Left ventricle myocardium inferior (tissue), 1 donor: ENCODE data around the gene DMRT2. TPM values are rescaled to one million over a fixed set of nuclear protein-coding genes. Genes with fewer than 3 reads are reported as not detected.

Source experiments
- DNase-seq: peaks from one replicate; pipeline ENCODE4 v3.0.0-alpha.2; 2020
- H3K27ac ChIP-seq: fragments of 200-600 bp; replicated peaks from 2 replicates; pipeline ENCODE4 v1.8.0; 2021
- H3K27me3 ChIP-seq: fragments of 200-600 bp; 2 replicates; pipeline ENCODE4 v1.8.0; 2021; ENCODE audit warnings: low read depth
- H3K36me3 ChIP-seq: fragments of 200-600 bp; 2 replicates; pipeline ENCODE4 v1.8.0; 2021
- H3K4me1 ChIP-seq: fragments of 200-600 bp; 2 replicates; pipeline ENCODE4 v1.8.0; 2021
- H3K4me3 ChIP-seq: fragments of 200-600 bp; 2 replicates; pipeline ENCODE4 v1.8.0; 2021; ENCODE audit warnings: mild to moderate bottlenecking, moderate library complexity
- H3K9me3 ChIP-seq: fragments of 200-600 bp; replicated peaks from 2 replicates; pipeline ENCODE4 v1.8.0; 2021
- intact Hi-C: fragments of 100-400 bp; cut with micrococcal nuclease; formaldehyde crosslinking; loops from one replicate; pipeline ENCODE4 v1.11.0; 2022
- total RNA-seq: library from RNA; stranded (reverse); fragmentation: NEBNext Ultra II Directional; extraction: Animal tissue kit (Norgen Biotek cat#: 25700); gene quantifications from one replicate; pipeline ENCODE4 v1.2.1, GENCODE V29; 2021
- TF ChIP-seq, protein P1 (sequence below): fragments of 200-600 bp; IDR thresholded peaks from 2 replicates; pipeline ENCODE4 v1.8.0; 2021; ENCODE audit warnings: antibody characterized with exemption, mild to moderate bottlenecking, borderline replicate concordance
- donor health status: DM: no; HTN: yes; CAD: no; lungs with severe emphysema.

Gene DMRT2
- total RNA-seq, 1 donor from 2014 or later: not detected

DNA sequence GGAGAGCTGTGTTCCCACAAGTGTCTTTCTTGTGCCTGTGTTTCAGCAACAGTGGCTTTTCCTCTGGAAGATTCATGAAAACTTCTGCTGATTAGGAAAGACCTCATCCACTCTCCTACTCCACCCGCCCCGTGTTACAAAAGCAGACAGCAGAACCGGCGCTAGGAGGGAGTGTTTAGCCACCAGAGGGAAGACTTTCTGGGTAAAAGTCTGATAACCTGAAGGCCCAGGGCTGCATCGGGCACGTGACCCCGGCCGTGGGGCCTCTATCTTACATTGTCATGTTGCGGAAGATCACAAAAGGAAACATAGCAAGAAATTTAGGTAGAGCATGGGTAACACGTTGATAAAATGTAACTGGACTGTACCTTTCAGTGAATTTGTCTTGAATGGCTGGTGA, 32.0 kb upstream of the DMRT2 start:
- H3K27ac ChIP-seq: no peak overlapping the region
- H3K36me3 ChIP-seq: no peaks in the 10 kb centered on the region
- peaks cover 10% of the 10 kb centered on the region for H3K9me3 ChIP-seq
- no peak for DNase-seq
- no peaks in the 10 kb centered on the region for H3K4me1 ChIP-seq
- intact Hi-C loops: no loop called here
- TF ChIP-seq, protein P1, sequence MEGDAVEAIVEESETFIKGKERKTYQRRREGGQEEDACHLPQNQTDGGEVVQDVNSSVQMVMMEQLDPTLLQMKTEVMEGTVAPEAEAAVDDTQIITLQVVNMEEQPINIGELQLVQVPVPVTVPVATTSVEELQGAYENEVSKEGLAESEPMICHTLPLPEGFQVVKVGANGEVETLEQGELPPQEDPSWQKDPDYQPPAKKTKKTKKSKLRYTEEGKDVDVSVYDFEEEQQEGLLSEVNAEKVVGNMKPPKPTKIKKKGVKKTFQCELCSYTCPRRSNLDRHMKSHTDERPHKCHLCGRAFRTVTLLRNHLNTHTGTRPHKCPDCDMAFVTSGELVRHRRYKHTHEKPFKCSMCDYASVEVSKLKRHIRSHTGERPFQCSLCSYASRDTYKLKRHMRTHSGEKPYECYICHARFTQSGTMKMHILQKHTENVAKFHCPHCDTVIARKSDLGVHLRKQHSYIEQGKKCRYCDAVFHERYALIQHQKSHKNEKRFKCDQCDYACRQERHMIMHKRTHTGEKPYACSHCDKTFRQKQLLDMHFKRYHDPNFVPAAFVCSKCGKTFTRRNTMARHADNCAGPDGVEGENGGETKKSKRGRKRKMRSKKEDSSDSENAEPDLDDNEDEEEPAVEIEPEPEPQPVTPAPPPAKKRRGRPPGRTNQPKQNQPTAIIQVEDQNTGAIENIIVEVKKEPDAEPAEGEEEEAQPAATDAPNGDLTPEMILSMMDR: peak; percentile 51
- peaks cover 79% of the 10 kb centered on the region for H3K27me3 ChIP-seq
- H3K4me3 ChIP-seq: no peak overlapping the region

DNA sequence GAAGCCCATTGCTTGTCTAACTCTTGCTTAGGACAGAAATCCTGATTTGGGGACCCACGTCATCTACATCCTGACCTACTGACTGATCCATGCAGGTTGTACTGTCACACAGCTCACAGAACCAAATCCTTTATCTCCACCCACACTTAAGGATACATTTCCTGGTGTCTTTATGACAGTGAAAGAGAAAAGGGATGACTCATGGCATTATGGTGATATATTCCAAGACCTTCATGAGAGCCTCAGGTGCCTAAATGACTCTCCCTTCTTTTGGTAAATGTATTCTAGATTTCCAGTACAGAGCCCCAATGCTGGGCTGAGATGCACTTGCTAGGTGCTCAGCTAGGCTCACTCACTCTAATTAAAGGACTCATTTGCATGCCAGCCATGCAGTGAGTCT, 26.0 kb upstream of the DMRT2 start:
- TF ChIP-seq, protein P1: no peak
- peaks cover 90% of the 10 kb centered on the region for H3K27me3 ChIP-seq
- no peak for DNase-seq
- no peak overlapping the region for H3K27ac ChIP-seq
- H3K36me3 ChIP-seq: no peaks in the 10 kb centered on the region
- H3K4me1 ChIP-seq: no peaks in the 10 kb centered on the region
- H3K4me3 ChIP-seq: no peak overlapping the region
- intact Hi-C loops: no loop called here
- H3K9me3 ChIP-seq: peaks cover 14% of the 10 kb centered on the region

DNA sequence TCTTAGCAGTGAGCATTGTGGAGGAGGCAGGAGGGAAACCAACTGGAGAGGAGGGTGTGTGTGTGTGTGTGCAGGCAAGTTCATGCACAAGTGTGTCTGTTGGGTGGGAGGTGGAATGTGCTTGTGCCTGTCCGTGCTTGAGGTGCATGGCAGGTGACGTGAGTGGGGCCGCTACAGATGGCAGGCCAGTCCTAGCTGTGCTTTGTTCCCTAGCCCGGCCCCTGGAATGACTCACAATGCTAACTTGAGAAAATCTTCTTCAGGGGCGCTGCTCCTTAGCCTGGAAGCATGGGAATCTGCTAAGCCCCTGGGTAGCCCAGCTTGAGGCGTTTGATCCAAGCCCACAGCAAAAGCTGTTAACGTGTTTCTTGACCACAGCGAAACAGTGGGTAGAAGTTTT, 25.0 kb upstream of the DMRT2 start:
- Histone ChIP-seq H3K27ac (no peak overlapping the region), H3K27me3 (peaks cover 92% of the 10 kb centered on the region), H3K4me1 (no peaks in the 10 kb centered on the region), H3K36me3 (no peaks in the 10 kb centered on the region), H3K9me3 (peaks cover 14% of the 10 kb centered on the region), H3K4me3 (no peak overlapping the region)
- intact Hi-C loops: no loop called here
- TF ChIP-seq, protein P1: no peak
- DNase-seq: no peak

DNA sequence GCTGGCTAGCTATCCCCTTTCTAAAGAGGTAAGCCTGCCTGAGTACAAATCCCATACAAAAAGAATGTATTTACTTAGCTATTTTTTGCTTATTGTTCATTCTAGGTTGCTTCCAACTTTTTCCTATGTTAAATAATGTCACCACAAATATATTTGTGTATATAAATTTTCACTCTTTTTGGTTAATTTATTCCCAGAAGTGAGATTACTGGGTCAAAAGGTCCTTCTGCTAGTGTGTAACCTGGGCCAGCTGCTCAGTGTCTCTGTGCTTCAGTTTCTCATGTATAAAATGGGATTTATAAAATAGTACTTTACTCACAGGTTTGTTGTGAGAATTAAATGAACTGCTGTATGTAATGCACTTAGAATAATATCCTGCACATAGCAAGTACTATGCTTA, 23.9 kb upstream of the DMRT2 start:
- Histone ChIP-seq H3K4me3 (no peak overlapping the region), H3K4me1 (no peaks in the 10 kb centered on the region), H3K36me3 (no peaks in the 10 kb centered on the region), H3K27ac (no peak overlapping the region), H3K9me3 (peaks cover 14% of the 10 kb centered on the region), H3K27me3 (peaks cover 92% of the 10 kb centered on the region)
- no peak for DNase-seq
- intact Hi-C loops: no loop called here
- TF ChIP-seq, protein P1: no peak

DNA sequence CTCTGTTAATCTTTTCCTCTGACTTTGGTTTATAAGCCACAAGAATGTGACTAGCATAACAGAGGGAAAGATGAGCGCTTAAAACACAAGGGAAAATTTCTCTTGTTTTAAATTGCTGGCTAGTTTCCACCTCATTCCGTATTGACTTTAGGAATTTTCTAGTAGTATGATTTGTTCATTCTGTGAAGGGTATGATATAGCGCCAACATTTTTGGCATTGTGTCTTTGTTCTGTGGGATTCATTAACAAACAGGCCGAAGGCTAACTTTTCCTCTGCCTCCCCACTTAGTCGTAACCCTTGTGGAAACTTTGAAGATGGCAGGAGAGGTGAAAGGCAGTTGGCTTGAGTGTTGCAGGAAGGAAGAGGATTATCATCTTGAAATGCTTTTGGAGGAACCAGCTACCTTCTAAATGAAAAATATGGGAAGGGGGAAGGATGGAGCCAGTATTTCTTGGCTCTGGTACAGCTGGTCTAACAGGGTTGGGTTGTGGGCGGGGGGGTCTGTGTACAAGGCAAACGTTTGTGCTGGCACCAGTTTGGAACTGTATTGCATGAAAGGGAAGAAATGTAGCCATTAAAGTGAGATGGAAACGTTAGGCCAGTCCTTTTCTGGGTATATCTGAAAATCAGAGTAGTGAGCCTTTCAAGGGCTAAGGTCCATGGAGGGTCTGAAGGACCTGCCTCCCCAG, 21.5 kb upstream of the DMRT2 start:
- no peak for DNase-seq
- Histone ChIP-seq H3K9me3 (no peaks in the 10 kb centered on the region), H3K27me3 (peaks cover 94% of the 10 kb centered on the region), H3K36me3 (no peaks in the 10 kb centered on the region), H3K27ac (no peak overlapping the region), H3K4me1 (no peaks in the 10 kb centered on the region), H3K4me3 (no peak overlapping the region)
- TF ChIP-seq, protein P1: no peak
- intact Hi-C loops: no loop called here
